NAMALWA (cell line): ENCODE data around the gene ZNF691.
"Not testable (repeated sequence)": the region's sequence is repeated elsewhere in the genome, so short reads cannot be mapped to it uniquely, and the experiment has no call there.

Experiments used
- DNase-seq: peaks from one replicate; pipeline ENCODE4 v3.0.0-alpha.2; 2015; ENCODE audit warnings: low spot score

Gene ZNF691

DNA sequence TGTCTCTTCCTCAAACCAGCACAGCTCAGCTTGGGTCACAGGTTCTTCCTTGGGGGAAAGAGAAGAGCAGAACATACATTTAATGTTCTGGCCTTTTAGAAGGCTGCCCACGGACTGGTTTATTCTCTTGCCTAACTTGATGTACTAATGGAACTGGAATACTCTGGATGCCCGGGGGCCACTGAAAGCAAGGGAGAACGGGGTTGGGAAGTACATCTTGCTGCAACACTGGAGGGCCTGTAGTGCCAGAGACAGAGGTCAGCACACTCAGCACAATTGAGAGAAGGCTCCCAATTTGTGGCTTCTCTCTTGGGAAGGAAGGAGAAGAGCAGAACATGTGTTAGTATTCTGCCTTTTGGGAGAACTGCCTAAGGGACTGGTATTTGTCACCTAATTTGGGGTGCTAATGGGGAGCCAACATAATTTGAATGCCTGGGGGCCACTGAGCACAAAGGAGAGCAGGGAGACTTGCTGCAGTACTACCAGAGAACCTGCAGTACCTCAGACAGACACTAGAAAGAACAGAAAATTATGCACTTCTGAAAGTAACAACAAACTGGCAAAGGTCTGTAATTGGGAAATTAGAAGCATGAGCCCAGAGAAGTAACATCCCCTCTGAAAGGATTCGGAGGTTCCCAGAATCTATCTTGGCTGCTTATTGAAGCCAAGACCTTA lies 14.1 kb downstream of the ZNF691 start:
- peak; percentile 24 for DNase-seq

DNA sequence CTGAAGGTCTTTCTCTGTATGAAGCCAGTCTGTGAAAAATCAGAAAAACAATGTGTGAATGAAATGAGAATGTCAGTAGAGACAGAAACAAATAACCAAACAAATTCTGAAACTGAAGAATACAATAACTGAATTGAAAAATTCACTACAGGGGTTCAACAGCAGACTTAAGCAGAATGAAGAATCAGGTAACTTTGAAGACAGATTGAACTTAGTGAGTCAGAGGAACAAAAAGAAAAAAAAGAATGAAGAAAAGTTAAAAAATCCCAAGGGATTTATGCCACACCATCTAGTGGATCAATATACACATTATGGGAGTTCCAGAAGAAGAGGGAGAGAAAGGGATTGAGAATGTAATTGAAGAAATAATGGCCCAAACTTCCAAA lies 14.6 kb downstream of the ZNF691 start:
- DNase-seq, result no peak

DNA sequence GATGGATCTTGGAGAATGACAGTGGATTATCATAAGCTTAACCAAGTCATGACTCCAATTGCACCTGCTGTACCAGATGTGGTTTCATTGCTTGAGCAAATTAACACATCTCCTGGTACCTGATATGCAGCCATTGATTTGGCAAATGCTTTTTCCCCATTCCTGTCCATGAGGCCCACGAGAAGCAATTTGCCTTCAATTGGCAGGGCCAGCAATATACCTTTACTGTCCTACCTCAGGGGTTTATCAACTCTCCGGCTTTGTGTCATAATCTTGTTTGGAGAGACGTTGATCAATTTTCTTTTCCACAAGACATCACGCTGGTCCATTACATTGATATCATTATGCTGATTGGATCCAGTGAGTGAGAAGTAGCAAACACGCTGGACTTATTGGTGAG lies 20.1 kb downstream of the ZNF691 start:
- no peak for DNase-seq

DNA sequence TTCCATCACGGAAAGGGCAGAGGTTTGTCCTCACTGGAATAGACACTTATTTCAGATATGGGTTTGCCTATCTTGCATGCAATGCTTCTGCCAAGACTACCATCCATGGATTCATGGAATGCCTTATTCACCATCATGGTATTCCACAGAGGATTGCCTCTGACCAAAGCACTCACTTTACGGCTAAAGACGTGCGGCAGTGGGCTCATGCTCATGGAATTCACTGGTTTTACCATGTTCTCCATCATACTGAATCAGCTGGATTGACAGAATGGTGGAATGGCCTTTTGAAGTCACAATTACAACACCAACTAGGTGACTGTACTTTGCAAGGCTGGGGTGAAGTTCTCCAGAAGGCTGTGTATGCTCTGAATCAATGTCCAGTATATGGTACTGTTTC lies 22.1 kb downstream of the ZNF691 start:
- DNase-seq, result not testable (repeated sequence)

DNA sequence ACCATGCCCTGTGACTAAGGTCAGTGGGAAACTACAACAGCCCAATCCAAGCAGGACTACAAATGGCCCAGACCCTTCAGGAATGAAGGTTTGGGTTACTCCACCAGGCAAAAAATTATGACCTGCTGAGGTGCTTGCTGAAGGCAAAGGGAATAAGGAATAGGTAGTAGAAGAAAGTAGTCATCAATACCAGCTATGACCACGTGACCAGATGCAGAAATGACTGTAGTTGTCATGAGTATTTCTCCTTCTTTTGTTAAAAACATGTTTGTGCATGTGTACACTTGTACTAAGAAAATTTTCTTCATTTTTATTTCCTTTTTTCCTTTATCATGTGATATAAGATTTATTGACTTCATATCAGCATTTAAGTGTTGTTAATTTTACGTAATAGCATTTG lies 22.8 kb downstream of the ZNF691 start:
- not testable (repeated sequence) for DNase-seq

DNA sequence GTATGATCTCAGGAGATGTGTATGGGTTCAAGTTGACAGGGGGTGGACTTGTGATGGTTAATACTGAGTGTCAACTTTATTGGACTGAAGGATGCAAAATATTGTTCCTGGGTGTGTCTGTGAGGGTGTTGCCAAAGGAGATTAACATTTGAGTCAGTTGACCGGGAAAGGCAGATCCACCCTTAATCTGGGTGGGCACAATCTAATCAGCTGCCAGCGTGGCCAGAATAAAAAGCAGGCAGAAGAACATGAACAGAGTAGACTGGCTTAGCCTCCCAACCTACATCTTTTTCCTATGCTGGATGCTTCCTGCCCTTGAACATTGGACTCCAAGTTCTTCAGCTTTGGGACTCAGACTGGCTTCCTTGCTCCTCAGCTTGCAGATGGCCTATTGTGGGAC lies 23.3 kb downstream of the ZNF691 start:
- DNase-seq, result not testable (repeated sequence)

DNA sequence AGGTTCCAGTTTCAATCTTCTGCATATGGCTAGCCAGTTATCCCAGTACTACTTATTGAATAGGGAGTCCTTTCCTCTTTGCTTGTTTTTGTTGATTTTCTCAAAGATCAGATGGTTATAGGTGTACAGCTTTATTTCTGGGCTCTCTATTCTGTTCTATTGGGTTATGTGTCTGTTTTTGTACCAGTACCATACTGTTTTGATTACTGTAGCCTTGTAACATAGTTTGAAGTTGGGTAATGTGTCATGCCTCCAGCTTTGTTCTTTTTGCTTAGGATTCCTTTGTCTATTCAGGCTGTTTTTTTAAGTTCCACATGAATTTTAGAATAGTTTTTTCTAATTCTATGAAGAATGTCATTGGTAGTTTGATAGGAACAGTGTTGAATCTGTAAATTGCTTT lies 26.7 kb downstream of the ZNF691 start:
- not testable (repeated sequence) for DNase-seq

DNA sequence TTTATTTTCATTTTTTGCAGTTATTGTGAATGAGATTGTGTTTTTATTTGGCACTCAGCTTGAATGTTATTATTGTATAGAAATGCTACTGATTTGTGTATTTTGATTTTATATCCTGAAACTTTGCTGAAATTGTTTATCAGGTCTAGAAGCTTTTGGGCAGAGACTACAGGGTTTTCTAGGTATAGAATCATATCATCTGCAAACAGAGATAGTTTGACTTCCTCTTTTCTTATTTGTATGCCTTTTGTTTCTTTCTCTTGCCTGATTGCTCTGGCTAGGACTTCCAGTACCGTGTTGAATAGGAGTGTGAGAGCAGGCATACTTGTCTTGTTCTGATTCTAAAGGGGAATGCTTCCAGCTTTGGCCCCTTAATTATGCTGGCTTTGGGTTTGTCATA lies 27.3 kb downstream of the ZNF691 start:
- no peak for DNase-seq

DNA sequence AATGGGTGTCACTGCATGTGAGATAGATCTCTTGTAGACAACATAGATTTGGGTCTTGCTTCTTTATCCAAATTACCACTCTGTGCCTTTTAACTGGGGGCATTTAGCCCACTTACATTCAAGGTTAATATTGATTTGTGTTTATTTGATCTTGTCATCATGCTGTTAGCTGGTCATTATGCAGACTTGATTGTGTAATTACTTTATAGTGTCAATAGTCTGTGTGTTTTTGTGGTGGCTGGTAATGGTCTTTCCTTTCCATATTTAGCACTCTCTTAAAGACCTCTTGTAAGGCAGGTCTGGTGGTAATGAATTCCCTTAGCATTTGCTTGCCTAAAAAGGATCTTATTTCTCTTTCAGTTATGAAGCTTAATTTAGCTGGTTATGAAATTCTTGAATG lies 29.6 kb downstream of the ZNF691 start:
- DNase-seq, result no peak

DNA sequence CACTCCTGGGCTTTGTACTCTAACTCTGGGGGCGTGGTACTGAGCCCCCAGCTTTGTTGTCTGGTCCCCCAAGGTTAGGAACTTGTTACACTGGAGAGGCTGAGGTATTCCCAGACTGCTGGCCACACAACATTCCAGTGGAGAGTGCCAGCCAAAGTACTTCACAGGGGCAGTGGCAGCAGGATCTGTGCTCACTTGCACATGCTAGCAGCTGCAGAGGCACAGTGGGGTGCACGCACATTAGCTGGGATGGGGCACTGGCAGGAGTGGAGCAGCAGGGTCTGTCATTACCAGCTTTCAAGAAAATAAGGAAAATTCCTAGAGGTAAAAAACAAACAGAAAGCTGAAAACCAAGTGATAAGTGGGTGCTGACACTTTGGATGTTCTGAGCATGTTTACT lies 31.0 kb downstream of the ZNF691 start:
- DNase-seq, result no peak

DNA sequence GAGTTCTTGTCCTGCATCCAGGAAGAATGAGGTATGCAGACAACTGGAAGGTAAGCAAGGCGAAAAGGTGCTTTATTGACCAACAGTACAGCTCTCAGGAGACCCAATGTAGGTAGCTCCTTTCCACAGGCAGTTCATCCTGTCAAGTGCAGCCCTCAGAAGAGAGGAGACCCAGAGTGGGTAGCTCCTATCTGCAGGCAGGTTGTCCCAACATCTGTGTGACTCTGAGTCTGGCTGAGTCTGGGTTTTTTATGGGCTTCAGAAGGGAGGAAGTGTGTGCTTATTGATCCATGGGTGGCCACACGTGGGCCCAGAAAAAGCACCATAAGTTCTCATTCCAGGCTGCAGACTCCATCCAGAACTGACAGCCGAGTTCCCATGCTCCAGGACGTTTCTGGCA lies 34.0 kb downstream of the ZNF691 start:
- DNase-seq, result no peak

DNA sequence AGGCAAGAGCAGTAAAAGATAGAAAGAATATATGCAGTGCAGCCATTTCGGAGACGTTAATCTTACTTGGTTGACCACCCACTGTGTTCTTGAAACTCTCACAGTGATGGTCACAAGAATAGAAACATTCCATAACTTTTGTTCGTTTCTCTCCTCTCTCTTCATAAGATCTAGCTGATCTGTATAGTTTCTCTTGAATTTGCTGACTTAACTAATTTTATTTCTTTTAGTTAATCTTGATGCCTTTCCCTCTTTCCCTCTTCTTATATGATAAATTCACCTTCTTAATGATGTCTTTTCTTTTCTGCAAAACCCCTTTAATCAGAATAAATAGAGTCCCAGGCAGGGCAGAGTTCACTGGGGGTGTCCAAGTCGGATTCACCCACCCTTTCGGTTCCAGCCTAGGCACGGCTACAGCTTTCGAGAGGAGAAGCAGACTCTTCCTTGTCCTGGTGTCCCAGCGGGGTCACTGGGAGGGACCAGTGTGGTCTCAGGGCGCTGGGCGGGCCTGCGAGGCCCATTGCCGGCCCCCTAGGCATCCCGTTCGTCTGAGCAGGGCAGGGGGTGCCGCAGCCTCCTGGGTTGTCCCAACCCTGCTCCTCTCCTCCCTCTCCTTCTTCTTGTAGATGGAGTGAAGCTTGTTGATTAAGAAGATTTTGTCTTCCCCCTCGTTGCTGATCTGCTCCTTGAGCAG lies 39.8 kb downstream of the ZNF691 start:
- no peak for DNase-seq

DNA sequence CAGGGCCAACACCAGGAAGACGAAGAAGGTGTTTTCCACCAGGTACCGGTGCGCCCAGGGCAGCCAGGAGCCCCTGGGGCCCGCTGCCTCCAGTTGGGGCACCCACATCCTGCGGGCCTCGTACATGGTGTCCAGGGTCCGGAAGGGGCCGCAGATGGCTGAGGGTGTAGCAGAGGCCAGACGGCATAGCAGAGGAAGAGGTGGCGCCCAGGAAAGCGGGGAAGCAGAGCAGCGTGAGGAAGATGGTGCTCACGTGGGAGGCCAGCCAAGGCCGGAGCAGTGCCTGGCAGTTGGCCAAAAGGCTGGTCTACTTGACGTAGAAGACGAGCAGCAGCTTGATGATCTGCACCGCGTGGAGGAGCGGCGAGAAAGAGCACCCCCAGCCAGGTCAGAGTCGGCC lies 40.4 kb downstream of the ZNF691 start:
- DNase-seq, result no peak

DNA sequence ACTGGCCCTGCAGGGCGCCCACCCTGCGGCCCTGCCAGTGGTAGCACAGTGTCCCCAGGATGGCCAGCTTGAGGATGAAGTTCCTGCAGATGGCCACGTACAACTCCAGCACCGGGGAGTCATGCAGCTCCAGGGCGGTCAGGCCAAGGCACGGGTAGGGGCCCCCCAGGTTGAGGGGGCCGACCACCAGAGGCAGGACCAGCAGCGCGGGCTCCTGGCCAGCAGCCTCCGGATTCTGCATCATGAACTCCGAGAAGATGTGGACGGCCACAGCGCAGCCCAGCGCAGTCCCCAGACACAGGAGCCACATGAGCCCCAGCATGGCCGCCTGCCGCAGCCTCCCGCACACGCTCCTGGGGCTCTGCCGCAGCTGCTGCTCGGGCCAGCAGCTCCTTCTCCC lies 41.0 kb downstream of the ZNF691 start:
- DNase-seq, result no peak

DNA sequence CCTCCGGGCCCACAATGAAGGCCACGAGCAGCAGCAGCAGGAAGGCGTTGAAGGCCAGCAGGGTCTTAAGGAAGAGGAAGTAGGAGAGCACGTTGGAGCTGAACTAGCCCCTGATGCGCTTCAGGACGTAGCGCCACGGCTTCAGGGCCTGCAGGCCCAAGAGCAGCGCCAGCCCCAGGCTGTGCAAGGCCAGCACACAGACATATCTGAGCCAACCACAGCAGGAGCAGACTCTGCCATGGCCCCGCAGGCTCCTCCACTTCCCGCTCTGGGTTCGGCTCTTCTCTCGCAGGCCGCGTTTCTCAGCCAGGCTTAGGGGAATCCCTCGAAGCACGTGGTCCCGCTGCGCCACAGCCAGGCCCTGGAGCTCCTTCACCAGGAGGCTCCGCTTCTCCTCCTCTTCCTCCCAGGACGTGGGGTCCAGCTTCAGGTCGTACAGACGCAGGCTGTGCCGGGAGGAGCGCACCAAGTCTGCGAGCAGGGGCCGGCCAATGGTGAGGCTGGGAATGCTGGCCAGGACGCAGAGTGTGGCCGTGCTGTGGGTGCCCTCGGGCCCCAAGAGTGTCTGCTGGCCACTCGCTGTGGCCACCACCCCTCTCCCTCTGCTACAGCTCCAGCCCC lies 41.7 kb downstream of the ZNF691 start:
- DNase-seq, result no peak

DNA sequence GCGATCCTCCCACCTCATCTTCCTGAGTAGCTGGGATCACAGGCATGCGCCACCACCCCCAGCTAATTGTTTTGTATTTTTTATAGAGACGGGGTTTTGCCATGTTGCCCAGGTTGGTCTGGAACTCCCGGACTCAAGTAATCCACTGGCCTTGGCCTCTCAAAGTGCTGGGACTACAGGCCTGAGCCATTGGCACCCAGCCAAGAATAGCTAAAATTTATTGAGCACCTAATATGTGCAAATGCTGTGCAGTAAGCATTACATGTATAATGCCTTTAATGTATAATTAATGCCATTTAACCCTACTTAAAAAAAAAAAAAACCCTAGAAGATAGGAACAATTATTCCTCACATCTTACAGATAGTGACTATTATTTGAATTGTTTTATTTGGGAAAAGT lies 42.9 kb downstream of the ZNF691 start:
- DNase-seq, result no peak

DNA sequence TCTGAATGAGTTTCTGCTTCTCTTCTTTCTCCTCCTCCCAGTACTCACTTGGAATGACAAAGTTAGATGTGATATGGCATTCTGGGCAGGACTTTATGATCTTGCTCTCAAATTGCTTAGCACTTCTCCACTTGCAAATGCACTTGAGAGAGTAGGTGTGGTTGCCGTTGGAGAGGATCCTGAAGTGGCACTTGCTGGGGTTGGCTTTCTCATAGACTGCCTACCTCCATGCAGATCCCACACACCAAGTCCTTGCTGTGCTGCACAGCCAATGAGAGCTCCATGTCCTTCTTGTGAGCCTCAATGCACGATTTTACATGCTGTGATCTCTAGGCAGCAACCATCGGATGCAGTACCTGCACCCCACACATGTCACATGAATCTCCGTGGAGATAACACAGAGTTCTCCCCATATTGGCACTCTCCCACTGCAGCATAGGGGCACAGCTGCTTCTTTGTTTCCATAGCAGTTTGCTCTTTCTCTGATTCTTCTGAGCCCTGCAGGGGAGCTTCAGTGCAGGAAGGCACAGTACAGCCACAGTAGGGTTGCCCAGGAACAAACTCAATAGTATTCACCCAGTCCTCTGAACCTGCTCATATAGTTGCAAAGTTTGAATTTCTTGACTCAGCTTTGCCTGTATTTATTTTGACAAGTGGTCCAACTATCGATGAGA lies 45.2 kb downstream of the ZNF691 start:
- no peak for DNase-seq

DNA sequence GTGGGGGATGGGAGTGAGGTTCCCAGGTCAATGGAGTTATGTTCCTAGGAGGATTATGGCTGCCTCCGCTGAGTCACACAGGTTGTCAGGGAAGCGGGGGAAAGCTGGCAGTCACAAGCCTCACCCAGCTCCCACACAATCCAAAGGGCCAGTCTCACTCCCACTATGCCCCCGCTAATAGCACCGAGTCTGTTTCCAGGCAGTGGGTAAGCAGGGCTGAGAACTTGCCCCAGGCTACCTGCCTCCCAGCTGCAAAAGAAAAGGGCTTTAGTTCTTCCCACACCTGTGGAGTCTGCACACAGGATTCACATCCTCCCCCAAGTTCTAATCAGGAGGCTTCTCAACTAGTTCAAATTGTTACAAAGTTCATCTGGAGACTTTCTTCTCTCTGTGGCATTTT lies 53.5 kb downstream of the ZNF691 start:
- not testable (repeated sequence) for DNase-seq
